Activated CD8-positive, alpha-beta memory T cell treated with anti-CD3 and anti-CD28 coated beads for 48 hours (primary cell): Measurements from ENCODE around the gene C1QB.
A peak's percentile ranks its signal among the peaks of the same experiment; 100 is the strongest.
"Not testable (repeated sequence)": the region's sequence is repeated elsewhere in the genome, so short reads cannot be mapped to it uniquely, and the experiment has no call there.

ENCODE experiments used
- DNase-seq, 3 experiments: peaks; one replicate each; pipeline ENCODE4 v3.0.0-alpha.2; 2020; ENCODE audit warnings: low read depth in 2 of 3, low spot score in 2 of 3

The C1QB gene

GRCh38 chr1:22694172-22694571 lies 41.1 kb downstream of the C1QB start:
- no peak for DNase-seq

- DNase-seq, result no peak
Observed at GRCh38 chr1:22696610-22697009, 43.6 kb downstream of the C1QB start.

GRCh38 chr1:22697980-22698379 lies 44.9 kb downstream of the C1QB start:
- DNase-seq, result no peak

- no peak for DNase-seq
Observed at GRCh38 chr1:22699681-22700520, 46.9 kb downstream of the C1QB start.

- no peak for DNase-seq
Observed at GRCh38 chr1:22702296-22703085, 49.5 kb downstream of the C1QB start.

- DNase-seq, result peak; percentile 37 to 61 (median 55)
Observed at GRCh38 chr1:22704440-22705067, 51.5 kb downstream of the C1QB start.

GRCh38 chr1:22705586-22705985 lies 52.5 kb downstream of the C1QB start:
- no peak for DNase-seq

GRCh38 chr1:22706100-22706499 lies 53.1 kb downstream of the C1QB start:
- DNase-seq, result not testable (repeated sequence)

- no peak for DNase-seq
Observed at GRCh38 chr1:22708777-22709176, 55.7 kb downstream of the C1QB start.

- no peak for DNase-seq
Observed at GRCh38 chr1:22709227-22709626, 56.2 kb downstream of the C1QB start.

GRCh38 chr1:22709891-22710700 lies 57.1 kb downstream of the C1QB start:
- no peak for DNase-seq

- no peak for DNase-seq
Observed at GRCh38 chr1:22710701-22711049, 57.6 kb downstream of the C1QB start, which contains the start of gene EPHB2. TSS of gene EPHB2 (plus strand) at chr1:22710839. CDS start at chr1:22710983, 144 bp downstream.

- no peak for DNase-seq
Observed at GRCh38 chr1:22711071-22711470, 58.0 kb downstream of the C1QB start.
